Calu3 (cell line): ENCODE data around the gene HSD3B7. TPM values are rescaled to one million over a fixed set of nuclear protein-coding genes. Genes with fewer than 3 reads are reported as not detected.

Experiments
- BruUV-seq: library from RNA; stranded (reverse); fragments of 400-500 nt; replicated peaks from 2 replicates; lab custom pipeline; 2021; lab: Mats Ljungman, UMichigan
- CTCF ChIA-PET: fragments of 300-600 bp; sonication (Branson Sonifier 250); formaldehyde crosslinking; loops from one replicate; lab custom pipeline; 2022; ENCODE audit warnings: antibody characterized with exemption; lab: Charles Lee
- DNase-seq: peaks from one replicate; pipeline ENCODE4 v3.0.0; 2022
- H3K27ac Mint-ChIP-seq: one replicate; pipeline ENCODE4 v1.8.0; 2022; ENCODE audit warnings: mixed read lengths; ENCODE audit not compliant: unreplicated experiment
- H3K27me3 Mint-ChIP-seq: one replicate; pipeline ENCODE4 v1.8.0; 2022; ENCODE audit warnings: mixed read lengths; ENCODE audit not compliant: unreplicated experiment
- H3K36me3 Mint-ChIP-seq: one replicate; pipeline ENCODE4 v1.8.0; 2022; ENCODE audit warnings: mild to moderate bottlenecking, moderate library complexity, mixed read lengths; ENCODE audit not compliant: insufficient read depth, unreplicated experiment
- H3K4me1 Mint-ChIP-seq: one replicate; pipeline ENCODE4 v1.8.0; 2022; ENCODE audit warnings: mild to moderate bottlenecking, low read depth, mixed read lengths; ENCODE audit not compliant: unreplicated experiment
- H3K4me3 Mint-ChIP-seq: one replicate; pipeline ENCODE4 v1.8.0; 2022; ENCODE audit warnings: mild to moderate bottlenecking, low read depth, moderate library complexity, mixed read lengths; ENCODE audit not compliant: unreplicated experiment
- H3K9me3 Mint-ChIP-seq: one replicate; pipeline ENCODE4 v1.8.0; 2022; ENCODE audit warnings: low read depth, mixed read lengths; ENCODE audit not compliant: unreplicated experiment
- intact Hi-C: fragments of 100-400 bp; cut with micrococcal nuclease; formaldehyde crosslinking; loops from one replicate; pipeline ENCODE4 v1.10.0; 2022; ENCODE audit not compliant: unreplicated experiment
- total RNA-seq: library from RNA; stranded (reverse); gene quantifications from 2 replicates; pipeline ENCODE4 v1.2.3, GENCODE V29; 2022
- TF ChIP-seq, protein P1 (sequence below): fragments of 200-600 bp; IDR thresholded peaks from one replicate; pipeline ENCODE4 v1.8.0; 2022; ENCODE audit warnings: antibody characterized with exemption; ENCODE audit not compliant: unreplicated experiment

HSD3B7 gene
- total RNA-seq, 1 experiment from 2014 or later = 25.3 TPM

DNA sequence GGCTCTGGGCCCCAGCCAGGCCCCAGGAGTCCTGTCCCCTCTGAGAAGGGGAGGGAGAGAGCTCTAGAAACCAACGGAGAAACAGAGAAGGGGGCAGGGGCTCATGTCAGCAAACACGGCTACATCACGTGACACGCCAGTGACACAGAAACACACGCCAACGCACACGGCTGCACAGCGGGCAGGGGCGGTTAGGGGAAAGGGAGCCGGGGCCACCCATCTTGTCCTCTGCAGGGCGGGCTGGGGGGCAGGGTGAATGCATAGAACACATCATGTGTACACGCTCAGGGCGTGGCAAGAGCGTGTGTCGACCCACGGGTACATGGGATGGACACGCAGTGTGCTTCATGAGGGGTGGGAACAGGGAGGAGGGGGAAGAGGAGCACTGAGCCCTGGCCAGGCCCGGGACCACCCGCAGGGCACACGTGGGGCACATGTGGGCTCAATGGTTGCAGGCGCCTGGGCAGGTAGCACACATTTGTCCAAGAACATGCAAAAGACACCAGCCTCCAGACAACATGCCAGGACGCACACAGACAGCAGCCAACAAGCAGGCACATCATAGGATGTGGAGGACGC lies 4.6 kb downstream of the HSD3B7 start:
- no TSS peak for BruUV-seq

GRCh38 chr16:30990105-30990504 lies 5.1 kb downstream of the HSD3B7 start:
- Mint-ChIP-seq H3K27ac (no peak overlapping the region), H3K4me1 (no peaks in the 10 kb centered on the region), H3K9me3 (no peaks in the 10 kb centered on the region), H3K4me3 (no peak overlapping the region), H3K27me3 (no peaks in the 10 kb centered on the region), H3K36me3 (peaks cover 15% of the 10 kb centered on the region)
- intact Hi-C loops = no loop called here
- TF ChIP-seq, protein P1, sequence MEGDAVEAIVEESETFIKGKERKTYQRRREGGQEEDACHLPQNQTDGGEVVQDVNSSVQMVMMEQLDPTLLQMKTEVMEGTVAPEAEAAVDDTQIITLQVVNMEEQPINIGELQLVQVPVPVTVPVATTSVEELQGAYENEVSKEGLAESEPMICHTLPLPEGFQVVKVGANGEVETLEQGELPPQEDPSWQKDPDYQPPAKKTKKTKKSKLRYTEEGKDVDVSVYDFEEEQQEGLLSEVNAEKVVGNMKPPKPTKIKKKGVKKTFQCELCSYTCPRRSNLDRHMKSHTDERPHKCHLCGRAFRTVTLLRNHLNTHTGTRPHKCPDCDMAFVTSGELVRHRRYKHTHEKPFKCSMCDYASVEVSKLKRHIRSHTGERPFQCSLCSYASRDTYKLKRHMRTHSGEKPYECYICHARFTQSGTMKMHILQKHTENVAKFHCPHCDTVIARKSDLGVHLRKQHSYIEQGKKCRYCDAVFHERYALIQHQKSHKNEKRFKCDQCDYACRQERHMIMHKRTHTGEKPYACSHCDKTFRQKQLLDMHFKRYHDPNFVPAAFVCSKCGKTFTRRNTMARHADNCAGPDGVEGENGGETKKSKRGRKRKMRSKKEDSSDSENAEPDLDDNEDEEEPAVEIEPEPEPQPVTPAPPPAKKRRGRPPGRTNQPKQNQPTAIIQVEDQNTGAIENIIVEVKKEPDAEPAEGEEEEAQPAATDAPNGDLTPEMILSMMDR = no peak
- CTCF ChIA-PET = no interaction called here
- BruUV-seq = no TSS peak
- no peak for DNase-seq

More for the DNA sequence above, 4.6 kb downstream of the HSD3B7 start:
- intact Hi-C loops = loop anchor here (5.0 to 10.0 kb wide), 5 partner anchors 43 to 395 kb away; partner anchors contain the start of gene STX4
- no peaks in the 10 kb centered on the region for H3K4me1 Mint-ChIP-seq
- no peak overlapping the region for H3K4me3 Mint-ChIP-seq
- DNase-seq = no peak
- H3K9me3 Mint-ChIP-seq = no peaks in the 10 kb centered on the region
- TF ChIP-seq, protein P1 = no peak
- CTCF ChIA-PET = no interaction called here
- peaks cover 21% of the 10 kb centered on the region for H3K36me3 Mint-ChIP-seq
- H3K27ac Mint-ChIP-seq = no peak overlapping the region
- no peaks in the 10 kb centered on the region for H3K27me3 Mint-ChIP-seq

DNA sequence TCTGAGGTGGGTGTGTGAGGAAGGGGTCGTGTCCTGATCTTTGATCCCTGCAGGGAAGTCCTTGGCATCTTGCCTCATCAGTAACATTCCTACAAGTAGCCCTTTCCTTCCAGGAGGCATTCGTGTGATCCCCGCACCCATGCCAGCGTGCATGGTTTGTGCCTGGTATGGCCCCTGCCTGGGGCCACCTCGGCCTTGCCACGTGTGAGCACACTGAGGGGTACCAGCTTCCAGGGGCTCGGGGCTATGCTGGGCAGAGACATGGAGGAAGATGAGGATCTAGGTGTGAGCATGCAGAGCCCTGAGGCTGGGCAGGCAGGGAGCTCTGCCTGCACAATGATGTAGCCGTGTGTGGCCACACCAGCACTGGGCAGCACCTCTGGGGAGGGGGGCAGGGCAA lies 6.0 kb downstream of the HSD3B7 start:
- CTCF ChIA-PET = interaction anchor here (0.6 kb wide), 1 partner anchor 170 kb away, joined by 3 read pairs; no protein-coding TSS in a partner anchor
- Mint-ChIP-seq H3K9me3 (no peaks in the 10 kb centered on the region), H3K4me1 (peaks cover 2% of the 10 kb centered on the region)

DNA sequence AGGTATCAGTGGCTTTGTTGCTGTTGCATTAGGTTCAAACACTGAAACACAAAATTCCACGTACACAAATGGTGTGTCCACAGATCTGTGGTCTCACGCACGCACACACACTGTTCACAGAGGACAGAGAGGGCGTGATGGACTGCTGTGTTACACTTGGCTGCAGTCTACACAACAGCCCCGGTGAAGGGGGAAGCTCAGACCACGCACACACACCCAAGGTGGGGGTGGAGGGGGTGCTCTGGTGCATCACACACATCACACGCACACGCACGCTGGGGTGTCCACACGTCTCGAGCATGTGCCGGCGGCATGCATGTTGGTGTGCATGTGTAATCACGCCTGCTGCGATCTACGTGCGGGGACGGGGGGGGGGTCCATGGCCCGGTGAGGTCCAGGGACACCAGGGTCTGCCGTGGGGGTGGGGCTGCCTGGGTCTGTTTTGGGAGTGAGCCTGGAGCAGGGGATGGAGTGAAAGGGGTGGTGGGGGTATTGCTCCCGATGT lies 7.3 kb downstream of the HSD3B7 start:
- Mint-ChIP-seq H3K9me3 (no peaks in the 10 kb centered on the region), H3K4me1 (peaks cover 9% of the 10 kb centered on the region), H3K36me3 (peaks cover 20% of the 10 kb centered on the region), H3K27me3 (no peaks in the 10 kb centered on the region), H3K27ac (no peak overlapping the region), H3K4me3 (no peak overlapping the region)
- intact Hi-C loops = no loop called here
- no peak for DNase-seq
- no TSS peak for BruUV-seq
- TF ChIP-seq, protein P1 = no peak
- CTCF ChIA-PET = no interaction called here

More for the DNA sequence above, 6.0 kb downstream of the HSD3B7 start:
- no peak for DNase-seq
- Mint-ChIP-seq H3K4me3 (no peak overlapping the region), H3K27ac (no peak overlapping the region), H3K36me3 (peaks cover 8% of the 10 kb centered on the region), H3K27me3 (no peaks in the 10 kb centered on the region)
- intact Hi-C loops = no loop called here
- BruUV-seq = no TSS peak
- TF ChIP-seq, protein P1 = no peak
